ENCODE results near the gene FBXO46. TPM values are rescaled to one million over a fixed set of nuclear protein-coding genes. Genes with fewer than 3 reads are reported as not detected.

Gene FBXO46
- total RNA-seq, 2 donors from 2014 or later: 9.6 to 10.8 TPM

GRCh38 chr19:45667620-45668341 is 62.9 kb downstream of the FBXO46 start, which contains the start of gene GIPR:
TSS of gene GIPR (plus strand) at chr19:45668221. CDS start at chr19:45669521, 1,300 bp downstream.
- DNase-seq (peak; percentile 59), ATAC-seq (peak; percentile 65 to 68)
- intact Hi-C loops (cut with DNase I): no loop called here

GRCh38 chr19:45664575-45664974 is 66.1 kb downstream of the FBXO46 start:
- intact Hi-C loops (cut with DNase I): no loop called here
- ATAC-seq (no peak), DNase-seq (no peak)

GRCh38 chr19:45663800-45664199 is 66.9 kb downstream of the FBXO46 start:
- DNase-seq (no peak), ATAC-seq (no peak)
- intact Hi-C loops (cut with DNase I): no loop called here

- intact Hi-C loops (cut with DNase I): no loop called here
- DNase-seq (no peak), ATAC-seq (no peak)
Measured at GRCh38 chr19:45660636-45661035, 70.1 kb downstream of the FBXO46 start.

Small RNA genes within 50 kb of the gene (microRNA-seq; reads per million reads assigned to microRNA genes)
- gene MIR642A: 0 reads per million in 2 donors
- gene MIR642B: 0 reads per million in 2 donors

Other genes starting within 250 kb of the FBXO46 start
- gene RTN2, start 233.8 kb downstream of the FBXO46 start, total RNA-seq: 10 to 100 TPM; 13.0 to 16.3 TPM
- 1 to 10 TPM in 1 of 2 donors, under 1 TPM in 1; 0.47 to 1.0 TPM for gene PPM1N, start 232.5 kb downstream of the FBXO46 start, total RNA-seq
- 10 to 100 TPM; 48.4 to 91.7 TPM for gene VASP, start 223.4 kb downstream of the FBXO46 start, total RNA-seq
- 10 to 100 TPM; 19.1 to 27.1 TPM for gene OPA3, start 146.1 kb downstream of the FBXO46 start, total RNA-seq
- gene GPR4, start 128.7 kb downstream of the FBXO46 start, total RNA-seq: 10 to 100 TPM in 1 of 2 donors, 1 to 10 TPM in 1; 5.2 to 17.7 TPM
- 10 to 100 TPM; 30.1 to 34.8 TPM for gene EML2, start 91.5 kb downstream of the FBXO46 start, total RNA-seq
- gene GIPR, start 62.7 kb downstream of the FBXO46 start, total RNA-seq: 10 to 100 TPM in 1 of 2 donors, 1 to 10 TPM in 1; 7.2 to 11.0 TPM
- 100 to 1,000 TPM; 251 to 270 TPM for gene SNRPD2, start 38.9 kb downstream of the FBXO46 start, total RNA-seq
- gene QPCTL, start 38.2 kb downstream of the FBXO46 start, total RNA-seq: 1 to 10 TPM; 2.9 to 3.2 TPM
- under 1 TPM; 0.21 to 0.24 TPM for gene MEIOSIN, start 2.5 kb upstream of the FBXO46 start, total RNA-seq
- gene SIX5, start 38.4 kb upstream of the FBXO46 start, total RNA-seq: 10 to 100 TPM; 15.6 to 21.1 TPM
- 100 to 1,000 TPM; 200 to 241 TPM for gene DMPK, start 51.6 kb upstream of the FBXO46 start, total RNA-seq
- gene DMWD, start 61.9 kb upstream of the FBXO46 start, total RNA-seq: 10 to 100 TPM; 55.3 to 57.7 TPM
- gene RSPH6A, start 84.4 kb upstream of the FBXO46 start, total RNA-seq: not detected
- gene SYMPK, start 132.3 kb upstream of the FBXO46 start, total RNA-seq: 10 to 100 TPM; 29.0 to 29.6 TPM
- gene FOXA3, start 133.4 kb upstream of the FBXO46 start, total RNA-seq: not detected
- 10 to 100 TPM; 18.3 to 21.3 TPM for gene IRF2BP1, start 155.2 kb upstream of the FBXO46 start, total RNA-seq
- 10 to 100 TPM in 1 of 2 donors, 1 to 10 TPM in 1; 9.3 to 12.8 TPM for gene MYPOP, start 171.7 kb upstream of the FBXO46 start, total RNA-seq
- not detected for gene NANOS2, start 183.9 kb upstream of the FBXO46 start, total RNA-seq
- 1 to 10 TPM; 4.2 to 5.8 TPM for gene NOVA2, start 243.0 kb upstream of the FBXO46 start, total RNA-seq